ENCODE measurements around the gene ADAM8.
A peak's percentile ranks its signal among the peaks of the same experiment; 100 is the strongest.

- TF ChIP-seq, protein P1, sequence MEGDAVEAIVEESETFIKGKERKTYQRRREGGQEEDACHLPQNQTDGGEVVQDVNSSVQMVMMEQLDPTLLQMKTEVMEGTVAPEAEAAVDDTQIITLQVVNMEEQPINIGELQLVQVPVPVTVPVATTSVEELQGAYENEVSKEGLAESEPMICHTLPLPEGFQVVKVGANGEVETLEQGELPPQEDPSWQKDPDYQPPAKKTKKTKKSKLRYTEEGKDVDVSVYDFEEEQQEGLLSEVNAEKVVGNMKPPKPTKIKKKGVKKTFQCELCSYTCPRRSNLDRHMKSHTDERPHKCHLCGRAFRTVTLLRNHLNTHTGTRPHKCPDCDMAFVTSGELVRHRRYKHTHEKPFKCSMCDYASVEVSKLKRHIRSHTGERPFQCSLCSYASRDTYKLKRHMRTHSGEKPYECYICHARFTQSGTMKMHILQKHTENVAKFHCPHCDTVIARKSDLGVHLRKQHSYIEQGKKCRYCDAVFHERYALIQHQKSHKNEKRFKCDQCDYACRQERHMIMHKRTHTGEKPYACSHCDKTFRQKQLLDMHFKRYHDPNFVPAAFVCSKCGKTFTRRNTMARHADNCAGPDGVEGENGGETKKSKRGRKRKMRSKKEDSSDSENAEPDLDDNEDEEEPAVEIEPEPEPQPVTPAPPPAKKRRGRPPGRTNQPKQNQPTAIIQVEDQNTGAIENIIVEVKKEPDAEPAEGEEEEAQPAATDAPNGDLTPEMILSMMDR (conservative IDR thresholded peaks at IDR 0.05 in 1 of 2, IDR thresholded peaks at IDR 0.05 in 1 of 2; ENCODE audit: low read depth in 1 of 2, low read length in 2 of 2): no peak
- TF ChIP-seq EZH2 (IDR thresholded peaks at IDR 0.05; ENCODE audit: low read length, missing control alignments): peak; percentile 94
Observed at GRCh38 chr10:133325440-133326222, 49.0 kb upstream of the ADAM8 start.
